Activated T-cell treated with anti-CD3 and anti-CD28 coated beads, Interleukin-2, amount 50 U/mL, for 72 hours (primary cell): ENCODE results near the gene UPF1. TPM values are rescaled to one million over a fixed set of nuclear protein-coding genes. Genes with fewer than 3 reads are reported as not detected.
"Not testable (repeated sequence)": the region's sequence is repeated elsewhere in the genome, so short reads cannot be mapped to it uniquely, and the experiment has no call there.

Source experiments
- ATAC-seq, 2 donors: fragments of 150-1000 bp; cut with Tn5 transposase; replicated peaks in 1 of 2; 2 replicates each; pipeline ENCODE4 v1.10.0; 2021; ENCODE audit warnings: moderate library complexity in 2 of 2, mild to moderate bottlenecking in 1 of 2
- DNase-seq, 2 donors: peaks; one replicate each; pipeline ENCODE4 v3.0.0; 2021 to 2022; ENCODE audit warnings: mixed read lengths in 1 of 2
- H3K27ac Mint-ChIP-seq: one replicate; pipeline ENCODE4 v1.8.0; 2022; ENCODE audit warnings: mild to moderate bottlenecking, moderate library complexity, mixed read lengths
- H3K27me3 Mint-ChIP-seq: one replicate; pipeline ENCODE4 v1.8.0; 2022; ENCODE audit warnings: low read depth, mixed read lengths
- H3K36me3 Mint-ChIP-seq, 2 donors: one replicate each; pipeline ENCODE4 v1.8.0; 2022; ENCODE audit warnings: mixed read lengths in 2 of 2, mild to moderate bottlenecking in 1 of 2; ENCODE audit not compliant: insufficient read depth in 2 of 2
- H3K4me1 Mint-ChIP-seq: one replicate; pipeline ENCODE4 v1.8.0; 2022; ENCODE audit warnings: low read depth, mixed read lengths
- H3K4me3 Mint-ChIP-seq, 2 donors: one replicate each; pipeline ENCODE4 v1.8.0; 2022; ENCODE audit warnings: mild to moderate bottlenecking in 2 of 2, mixed read lengths in 2 of 2, moderate library complexity in 2 of 2
- H3K9me3 Mint-ChIP-seq, 2 donors: one replicate each; pipeline ENCODE4 v1.8.0; 2022; ENCODE audit warnings: mixed read lengths in 2 of 2
- total RNA-seq, 2 donors: library from RNA; stranded (reverse); gene quantifications; one replicate each; pipeline ENCODE4 v1.2.3, GENCODE V29; 2022

The UPF1 gene
- total RNA-seq, 2 donors from 2014 or later: 69.8 to 82.5 TPM

- Mint-ChIP-seq H3K9me3 (no peaks in the 10 kb centered on the region), H3K36me3 (peaks cover under 1 to 2% of the 10 kb centered on the region in 2 donors), H3K27me3 (peaks cover 17% of the 10 kb centered on the region), H3K4me3 (no peak overlapping the region), H3K27ac (no peak overlapping the region), H3K4me1 (peaks cover 11% of the 10 kb centered on the region)
- no peak for DNase-seq
- ATAC-seq: no peak
Observed at GRCh38 chr19:18899624-18900560, 68.1 kb downstream of the UPF1 start.

- Mint-ChIP-seq H3K4me3 (no peak overlapping the region), H3K27me3 (peaks cover 17% of the 10 kb centered on the region), H3K4me1 (peaks cover 11% of the 10 kb centered on the region), H3K27ac (no peak overlapping the region), H3K9me3 (no peaks in the 10 kb centered on the region), H3K36me3 (peaks cover 1 to 2% of the 10 kb centered on the region in 2 donors)
- no peak for ATAC-seq
- DNase-seq: no peak
Observed at GRCh38 chr19:18900700-18901481, 69.1 kb downstream of the UPF1 start.

GRCh38 chr19:18901491-18901890 is 69.7 kb downstream of the UPF1 start:
- Mint-ChIP-seq H3K9me3 (no peaks in the 10 kb centered on the region), H3K27me3 (peaks cover 14% of the 10 kb centered on the region), H3K4me1 (peaks cover 9% of the 10 kb centered on the region), H3K27ac (no peak overlapping the region), H3K4me3 (no peak overlapping the region), H3K36me3 (peaks cover under 1 to 4% of the 10 kb centered on the region in 2 donors)
- DNase-seq (no peak), ATAC-seq (no peak)

- not testable (repeated sequence) for H3K4me1 Mint-ChIP-seq, H3K4me3 Mint-ChIP-seq, H3K27ac Mint-ChIP-seq, H3K36me3 Mint-ChIP-seq, ATAC-seq, H3K27me3 Mint-ChIP-seq, H3K9me3 Mint-ChIP-seq, DNase-seq
Observed at GRCh38 chr19:18902519-18902918, 70.8 kb downstream of the UPF1 start.

GRCh38 chr19:18903156-18904037 is 71.6 kb downstream of the UPF1 start:
- H3K36me3 Mint-ChIP-seq: peaks cover 0 to 4% of the 10 kb centered on the region in 2 donors
- DNase-seq: no peak
- no peak overlapping the region for H3K4me3 Mint-ChIP-seq
- ATAC-seq: no peak
- H3K4me1 Mint-ChIP-seq: no peaks in the 10 kb centered on the region
- no peaks in the 10 kb centered on the region for H3K27me3 Mint-ChIP-seq
- H3K9me3 Mint-ChIP-seq: no peaks in the 10 kb centered on the region
- H3K27ac Mint-ChIP-seq: no peak overlapping the region

GRCh38 chr19:18904334-18905057 is 72.7 kb downstream of the UPF1 start:
- Mint-ChIP-seq H3K36me3 (peaks cover 0 to 4% of the 10 kb centered on the region in 2 donors), H3K4me1 (no peaks in the 10 kb centered on the region)
- no peak for ATAC-seq

GRCh38 chr19:18905058-18905456 is 73.3 kb downstream of the UPF1 start:
- H3K36me3 Mint-ChIP-seq: peaks cover 0 to 4% of the 10 kb centered on the region in 2 donors
- H3K4me1 Mint-ChIP-seq: no peaks in the 10 kb centered on the region
- H3K27ac Mint-ChIP-seq: no peak overlapping the region
- no peak overlapping the region for H3K4me3 Mint-ChIP-seq
- H3K9me3 Mint-ChIP-seq: no peaks in the 10 kb centered on the region
- H3K27me3 Mint-ChIP-seq: no peaks in the 10 kb centered on the region
- ATAC-seq (no peak), DNase-seq (no peak)

More at GRCh38 chr19:18904334-18905057, 72.7 kb downstream of the UPF1 start:
- no peaks in the 10 kb centered on the region for H3K9me3 Mint-ChIP-seq
- H3K27ac Mint-ChIP-seq: no peak overlapping the region
- no peaks in the 10 kb centered on the region for H3K27me3 Mint-ChIP-seq
- H3K4me3 Mint-ChIP-seq: no peak overlapping the region
- DNase-seq: no peak

- Mint-ChIP-seq H3K4me1 (no peaks in the 10 kb centered on the region), H3K27ac (no peak overlapping the region), H3K36me3 (peaks cover 0 to 4% of the 10 kb centered on the region in 2 donors), H3K4me3 (no peak overlapping the region), H3K9me3 (no peaks in the 10 kb centered on the region), H3K27me3 (no peaks in the 10 kb centered on the region)
- ATAC-seq (no peak), DNase-seq (no peak)
Observed at GRCh38 chr19:18905513-18906236, 73.9 kb downstream of the UPF1 start.

- ATAC-seq: no peak
- no peaks in the 10 kb centered on the region for H3K9me3 Mint-ChIP-seq
- no peak overlapping the region for H3K27ac Mint-ChIP-seq
- no peaks in the 10 kb centered on the region for H3K4me1 Mint-ChIP-seq
- peaks cover 0 to 5% of the 10 kb centered on the region in 2 donors for H3K36me3 Mint-ChIP-seq
- H3K4me3 Mint-ChIP-seq: no peak overlapping the region
- H3K27me3 Mint-ChIP-seq: no peaks in the 10 kb centered on the region
- no peak for DNase-seq
Observed at GRCh38 chr19:18906605-18907519, 75.1 kb downstream of the UPF1 start.

- ATAC-seq (no peak), DNase-seq (no peak)
- H3K9me3 Mint-ChIP-seq: no peaks in the 10 kb centered on the region
- no peaks in the 10 kb centered on the region for H3K27me3 Mint-ChIP-seq
- H3K36me3 Mint-ChIP-seq: peaks cover 2 to 13% of the 10 kb centered on the region in 2 donors
- H3K4me1 Mint-ChIP-seq: no peaks in the 10 kb centered on the region
- H3K4me3 Mint-ChIP-seq: no peak overlapping the region
- H3K27ac Mint-ChIP-seq: no peak overlapping the region
Observed at GRCh38 chr19:18908917-18909619, 77.3 kb downstream of the UPF1 start.
